K562 (cell line): ENCODE measurements around the gene URGCP. TPM values are rescaled to one million over a fixed set of nuclear protein-coding genes. Genes with fewer than 3 reads are reported as not detected.

Experiments used
- BRCA1 ChIP-seq, 2 experiments: fragments of 450-650 bp in 1 of 2; sonication (generic) in 1 of 2; formaldehyde crosslinking in 1 of 2; IDR thresholded peaks; 2 replicates each; pipeline versions ENCODE4 v1.5.0 to v1.6.1; 2017 to 2020; ENCODE audit warnings: mild to moderate bottlenecking in 1 of 2, missing genetic modification reagents in 1 of 2
- C11orf30 ChIP-seq: fragments of 450-650 bp; IDR thresholded peaks from 2 replicates; pipeline ENCODE4 v1.6.1; 2016; ENCODE audit warnings: low read depth, mild to moderate bottlenecking
- CREB3L1 ChIP-seq: fragments of 450-650 bp; IDR thresholded peaks from 2 replicates; pipeline ENCODE4 v1.6.1; 2014; ENCODE audit warnings: low read depth, mild to moderate bottlenecking, moderate library complexity, borderline replicate concordance
- DMBX1 ChIP-seq: fragments of 250-450 bp; sonication (Bioruptor Pico); IDR thresholded peaks from 2 replicates; pipeline ENCODE4 v1.8.0; 2022; ENCODE audit warnings: inconsistent platforms, mild to moderate bottlenecking, moderate library complexity, borderline replicate concordance
- DPF2 ChIP-seq: fragments of 450-650 bp; IDR thresholded peaks from 2 replicates; pipeline ENCODE4 v1.6.1; 2016
- GTF2E2 ChIP-seq: fragments of 200-800 bp; sonication (Bioruptor generic); IDR thresholded peaks from 2 replicates; pipeline ENCODE4 v1.6.1; 2016; ENCODE audit warnings: missing genetic modification characterization, missing compliant biosample characterization
- HIVEP1 ChIP-seq: fragments of 250-450 bp; sonication (Bioruptor Pico); IDR thresholded peaks from 2 replicates; pipeline ENCODE4 v1.4.0; 2020; ENCODE audit warnings: mild to moderate bottlenecking
- MEIS2 ChIP-seq: fragments of 450-650 bp; IDR thresholded peaks from 2 replicates; pipeline ENCODE4 v1.6.1; 2014; ENCODE audit warnings: mild to moderate bottlenecking; ENCODE audit not compliant: partially characterized antibody
- NFRKB ChIP-seq: fragments of 450-650 bp; IDR thresholded peaks from 2 replicates; pipeline ENCODE4 v1.6.1; 2016; ENCODE audit warnings: low read depth
- PRPF4 ChIP-seq: fragments of 200-400 bp; formaldehyde crosslinking; IDR thresholded peaks from one replicate; pipeline ENCODE4 v1.6.1; 2017; ENCODE audit warnings: low read length, low read depth, mild to moderate bottlenecking; ENCODE audit not compliant: insufficient read depth, poor library complexity, severe bottlenecking
- RAD51 ChIP-seq: fragments of 450-650 bp; IDR thresholded peaks from 2 replicates; pipeline ENCODE4 v1.7.1; 2016; ENCODE audit warnings: low read depth, mild to moderate bottlenecking, borderline replicate concordance
- RBM34 ChIP-seq: fragments of 200-400 bp; formaldehyde crosslinking; IDR thresholded peaks from 2 replicates; pipeline ENCODE4 v1.6.1; 2018; ENCODE audit warnings: low read length, borderline replicate concordance; ENCODE audit not compliant: insufficient read depth
- RCOR1 ChIP-seq, 2 experiments: IDR thresholded peaks; 2 replicates each; pipeline ENCODE4 v1.6.1; 2012; ENCODE audit warnings: low read depth in 2 of 2, low read length in 2 of 2, borderline replicate concordance in 1 of 2, improper control_type of control experiment in 1 of 2
- SNAPC5 ChIP-seq: fragments of 250-450 bp; sonication (Bioruptor Pico); IDR thresholded peaks from 2 replicates; pipeline ENCODE4 v1.8.0; 2021; ENCODE audit warnings: moderate library complexity, mild to moderate bottlenecking, inconsistent platforms
- SREBF2 ChIP-seq: sonication (generic); formaldehyde crosslinking; IDR thresholded peaks from 2 replicates; pipeline ENCODE4 v1.4.0; 2020; ENCODE audit warnings: mild to moderate bottlenecking, missing genetic modification reagents
- VEZF1 ChIP-seq: fragments of 200-800 bp; sonication (Bioruptor generic); IDR thresholded peaks from 2 replicates; pipeline ENCODE4 v1.6.1; 2017; ENCODE audit warnings: missing genetic modification characterization, missing compliant biosample characterization
- ZBTB7A ChIP-seq: IDR thresholded peaks from 2 replicates; pipeline ENCODE4 v1.6.1; 2011; ENCODE audit warnings: low read depth, mild to moderate bottlenecking, low read length, moderate library complexity, borderline replicate concordance; ENCODE audit not compliant: control insufficient read depth
- ZFP91 ChIP-seq: sonication (generic); formaldehyde crosslinking; IDR thresholded peaks from 2 replicates; pipeline ENCODE4 v1.8.0; 2022; ENCODE audit warnings: mild to moderate bottlenecking, missing genetic modification reagents
- ZFPM2 ChIP-seq: fragments of 250-450 bp; sonication (Bioruptor Pico); IDR thresholded peaks from 2 replicates; pipeline ENCODE4 v1.5.1; 2022; ENCODE audit warnings: mild to moderate bottlenecking
- ZNF224 ChIP-seq: sonication (generic); formaldehyde crosslinking; IDR thresholded peaks from 2 replicates; pipeline ENCODE4 v1.8.0; 2022; ENCODE audit warnings: mild to moderate bottlenecking, missing genetic modification reagents
- ZNF512 ChIP-seq: IDR thresholded peaks from 2 replicates; pipeline ENCODE4 v1.6.1; 2016; ENCODE audit warnings: missing genetic modification characterization, missing compliant biosample characterization
- ZNF717 ChIP-seq: fragments of 250-450 bp; sonication (Bioruptor Pico); IDR thresholded peaks from 2 replicates; pipeline ENCODE4 v1.5.0; 2021
- ZNF76 ChIP-seq: fragments of 250-450 bp; sonication (Bioruptor Pico); IDR thresholded peaks from 2 replicates; pipeline ENCODE4 v1.4.0; 2020; ENCODE audit warnings: mild to moderate bottlenecking, moderate library complexity, borderline replicate concordance
- polyA plus RNA-seq, 8 experiments: library from polyadenylated mRNA; depleted of rRNA in 4 of 8; stranded (reverse) in 5 of 8; unstranded in 3 of 8; fragments of >200 nt; fragmentation: Nextera tagmentation in 2 of 8; fragmentation: Illumina TruSeq in 1 of 8; extraction: Ambion mirVana in 2 of 8; extraction: Trizol in 1 of 8; gene quantifications; 2 replicates each; pipeline versions ENCODE4 v1.2.1 to v1.2.3, GENCODE V29; 2011 to 2014; ENCODE audit warnings: inconsistent platforms in 1 of 8, missing spikeins in 1 of 8
- total RNA-seq, 7 experiments: library from RNA; depleted of rRNA in 6 of 7; stranded (reverse); fragments of >200 nt in 6 of 7; fragmentation: Illumina TruSeq in 2 of 7; extraction: Trizol in 2 of 7; gene quantifications; 2 replicates each; pipeline versions ENCODE4 v1.2.1 to v1.2.3, GENCODE V29; 2011 to 2021; ENCODE audit warnings: low replicate concordance in 1 of 7

URGCP gene
- total and polyA plus RNA-seq, 9 of the 15 experiments (the other 6 are each of a cell fraction or from before 2014, with no cell fraction given) = 1.7 to 25.8 (median 12.5) TPM

- no peak for TF ChIP-seq ZFP91
- TF ChIP-seq RBM34 = no peak
- no peak for TF ChIP-seq C11orf30
- TF ChIP-seq RAD51 = no peak
- TF ChIP-seq MEIS2 = no peak
- TF ChIP-seq RCOR1 (IDR thresholded peaks at IDR 0.05; ENCODE audit: borderline replicate concordance in 1 of 2, low read depth in 2 of 2, low read length in 2 of 2) = no peak
- no peak for TF ChIP-seq CREB3L1
- TF ChIP-seq SREBF2 (CRISPR knock-in tag) = no peak
- no peak for TF ChIP-seq DMBX1 (CRISPR knock-in tag)
- no peak for TF ChIP-seq ZBTB7A
- TF ChIP-seq ZNF76 = no peak
- TF ChIP-seq ZFPM2 (CRISPR knock-in tag) = no peak
- no peak for TF ChIP-seq HIVEP1 (CRISPR knock-in tag)
- TF ChIP-seq BRCA1 (IDR thresholded peaks at IDR 0.05) = no peak
- no peak for TF ChIP-seq BRCA1 (CRISPR knock-in tag; IDR thresholded peaks at IDR 0.05)
- no peak for TF ChIP-seq PRPF4
- no peak for TF ChIP-seq DPF2
- TF ChIP-seq SNAPC5 (CRISPR knock-in tag) = no peak
- TF ChIP-seq NFRKB = no peak
- no peak for TF ChIP-seq GTF2E2 (tag)
- no peak for TF ChIP-seq ZNF717 (CRISPR knock-in tag)
- TF ChIP-seq VEZF1 (CRISPR knock-in tag) = peak; percentile 84
- no peak for TF ChIP-seq ZNF512 (tag)
- TF ChIP-seq ZNF224 (CRISPR knock-in tag) = no peak
Observed at GRCh38 chr7:43906331-43907010, at the start of gene URGCP (continued).
